ENCODE results near the gene SDK1.

- TF ChIP-seq CTCF (IDR thresholded peaks at IDR 0.05 in 4 of 5, conservative IDR thresholded peaks at IDR 0.05 in 1 of 5) = no peak
- no peak for TF ChIP-seq POLR2A (IDR thresholded peaks at IDR 0.05)
Observed at GRCh38 chr7:4009211-4010060, 708.4 kb downstream of the SDK1 start.
